SK-N-MC (cell line): ENCODE measurements around the gene MGAT5B.

Experiments
- EZH2 ChIP-seq: fragments of 200-600 bp; sonication (generic); IDR thresholded peaks from one replicate; pipeline ENCODE4 v1.6.1; 2017; ENCODE audit warnings: antibody characterized with exemption
- FOXP2 ChIP-seq: optimal IDR thresholded peaks from 2 replicates; pipeline ENCODE3; 2011; ENCODE audit warnings: mild to moderate bottlenecking, moderate library complexity; ENCODE audit not compliant: insufficient read depth; ENCODE audit errors: extremely low read length, control extremely low read depth
- POLR2AphosphoS5 ChIP-seq: IDR thresholded peaks from 2 replicates; pipeline ENCODE4 v1.6.1; 2012; ENCODE audit warnings: mild to moderate bottlenecking, low read depth, low read length, borderline replicate concordance

DNA sequence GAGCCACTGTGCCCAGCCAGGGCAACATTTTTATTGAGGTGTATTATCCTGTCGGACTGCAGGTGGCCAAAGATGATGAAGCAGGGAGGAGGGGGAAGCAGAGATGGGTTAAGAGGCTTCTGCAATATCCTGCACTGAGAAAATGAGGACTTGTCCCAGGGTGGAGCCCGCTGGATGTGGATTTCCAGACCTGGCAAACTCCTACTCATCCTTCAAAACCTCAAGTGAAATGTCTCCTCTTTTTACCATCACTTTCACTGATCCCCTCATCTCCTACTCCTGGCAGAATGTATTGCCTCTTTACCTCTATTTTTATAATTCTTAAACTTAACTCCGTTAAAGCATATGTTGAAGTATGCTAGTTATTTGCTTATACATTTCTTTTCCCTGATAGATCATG, 60.9 kb downstream of the MGAT5B start:
- no peak for TF ChIP-seq POLR2AphosphoS5
- no peak for TF ChIP-seq EZH2
- TF ChIP-seq FOXP2, result no peak
